Stimulated activated naive CD4-positive, alpha-beta T cell treated with Interleukin-2 at 50 U/mL for 16 hours (primary cell): ENCODE results near the gene TFEC.
"Not testable (repeated sequence)": the region's sequence is repeated elsewhere in the genome, so short reads cannot be mapped to it uniquely, and the experiment has no call there.

Source experiments
- DNase-seq: peaks from one replicate; lab custom pipeline; 2025; lab: John Stamatoyannopoulos, UW

TFEC gene

DNA sequence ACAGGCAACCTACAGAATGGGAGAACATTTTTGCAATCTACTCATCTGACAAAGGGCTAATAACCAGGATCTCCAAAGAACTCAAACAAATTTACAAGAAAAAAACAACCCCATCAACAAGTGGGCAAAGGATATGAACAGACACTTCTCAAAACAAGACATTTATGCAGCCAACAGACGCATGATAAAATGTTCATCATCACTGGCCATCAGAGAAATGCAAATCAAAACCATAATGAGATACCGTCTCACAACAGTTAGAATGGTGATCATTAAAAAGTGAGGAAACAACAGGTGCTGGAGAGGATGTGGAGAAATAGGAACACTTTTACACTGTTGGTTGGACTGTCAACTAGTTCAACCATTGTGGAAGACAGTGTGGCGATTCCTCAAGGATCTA lies 100.8 kb downstream of the TFEC start:
- DNase-seq: not testable (repeated sequence)

DNA sequence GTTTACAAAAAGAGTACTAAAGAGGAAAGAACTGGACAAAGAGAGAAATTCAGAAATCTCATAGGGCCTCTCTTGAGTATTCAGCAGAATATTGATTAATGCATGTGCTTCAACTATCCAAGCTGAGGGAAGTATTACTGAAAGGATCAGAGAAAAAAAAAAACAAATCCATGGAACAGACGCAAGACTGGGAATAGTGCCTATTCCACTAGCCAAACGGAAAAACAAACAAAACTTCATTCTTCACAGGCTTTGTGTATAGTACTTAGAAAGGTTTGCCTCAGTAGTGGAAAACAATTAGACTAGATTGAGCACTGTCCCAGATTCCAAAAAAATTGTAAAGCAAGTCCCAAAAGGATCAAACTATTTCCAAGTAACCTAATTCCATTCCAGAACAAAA lies 106.2 kb downstream of the TFEC start:
- no peak for DNase-seq

DNA sequence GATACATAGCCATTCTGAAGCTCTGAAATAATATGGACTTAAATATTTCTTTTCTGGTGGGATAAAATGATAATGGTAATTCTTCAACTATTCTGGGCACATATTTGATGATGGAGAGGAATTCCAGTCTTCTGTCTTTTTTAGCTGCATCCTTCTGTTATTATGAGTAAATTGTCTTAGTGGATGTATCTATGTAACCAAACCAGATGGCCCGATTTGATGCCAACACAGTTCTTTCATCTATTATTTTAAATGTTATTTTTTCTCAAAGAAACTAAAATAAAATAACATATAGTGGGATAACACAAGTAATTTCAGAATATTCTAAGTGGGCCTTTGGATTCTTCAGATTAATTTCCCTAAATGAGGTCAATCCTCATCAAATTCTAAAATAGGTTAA lies 110.2 kb downstream of the TFEC start:
- DNase-seq: no peak

DNA sequence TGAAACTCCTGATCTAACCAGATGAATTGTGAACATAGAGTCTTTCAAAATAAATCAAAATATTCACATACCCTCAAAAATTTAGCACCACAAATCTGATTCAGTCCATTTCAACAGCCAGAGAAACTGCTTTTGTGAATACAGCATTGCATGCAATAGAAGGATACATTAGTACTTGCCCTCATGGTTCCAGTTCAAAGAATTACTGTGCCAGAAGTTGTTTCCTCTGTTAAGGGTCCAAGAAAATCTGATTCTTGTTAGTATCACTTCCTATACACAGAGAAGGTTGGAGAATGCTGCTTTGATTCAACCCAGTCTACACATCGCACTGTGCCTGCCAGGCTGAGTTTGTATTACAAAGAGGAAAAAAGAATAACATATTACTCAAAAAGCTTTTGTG lies 115.6 kb downstream of the TFEC start:
- DNase-seq: no peak

DNA sequence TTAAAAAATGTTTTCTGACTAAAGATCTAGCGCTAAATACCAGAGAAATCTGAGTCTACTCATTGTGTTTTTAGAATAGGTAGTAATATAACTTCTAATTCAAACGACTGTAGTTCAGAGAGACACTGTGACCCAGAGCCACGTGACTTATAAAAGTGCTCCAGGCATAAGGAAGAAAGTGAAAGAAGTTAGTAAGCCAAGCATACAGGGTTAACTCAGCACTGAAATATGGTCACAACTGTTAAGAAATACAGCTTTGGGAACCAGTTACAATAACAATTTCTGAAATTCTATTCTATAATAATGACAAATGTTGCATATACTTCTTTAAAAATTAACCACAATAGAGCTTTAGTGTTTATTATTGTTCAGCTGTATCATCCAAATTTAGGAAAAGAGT lies 119.1 kb downstream of the TFEC start:
- no peak for DNase-seq

DNA sequence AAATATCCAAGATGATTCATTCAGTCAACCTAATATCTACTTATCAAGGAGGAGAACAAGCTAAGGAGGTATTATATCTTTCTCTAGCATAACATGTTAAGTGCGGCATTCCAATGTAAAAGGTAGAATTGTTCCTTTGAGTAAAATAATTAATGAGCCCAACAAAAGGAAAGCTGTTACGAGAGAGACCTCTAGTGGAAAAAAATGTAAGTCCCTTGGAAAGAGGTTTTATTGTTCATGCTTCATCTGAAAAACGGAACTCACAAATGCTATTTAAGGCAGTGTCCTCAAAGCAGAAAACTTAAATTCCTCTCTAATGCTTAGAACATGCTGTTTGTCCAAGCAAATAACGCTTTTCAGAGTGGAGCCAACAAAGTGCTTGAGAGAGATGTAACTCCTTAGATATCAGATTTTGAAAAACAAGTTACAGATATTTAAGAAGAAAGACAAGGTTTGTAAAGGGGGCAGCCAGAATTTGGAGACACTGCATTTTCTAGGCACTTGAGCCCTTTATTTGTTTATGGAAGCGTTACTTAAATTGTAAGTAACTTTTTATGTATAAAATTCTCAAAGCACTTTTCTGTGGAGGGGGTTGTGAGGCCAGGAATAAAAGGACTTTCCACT lies 119.9 kb downstream of the TFEC start:
- no peak for DNase-seq

DNA sequence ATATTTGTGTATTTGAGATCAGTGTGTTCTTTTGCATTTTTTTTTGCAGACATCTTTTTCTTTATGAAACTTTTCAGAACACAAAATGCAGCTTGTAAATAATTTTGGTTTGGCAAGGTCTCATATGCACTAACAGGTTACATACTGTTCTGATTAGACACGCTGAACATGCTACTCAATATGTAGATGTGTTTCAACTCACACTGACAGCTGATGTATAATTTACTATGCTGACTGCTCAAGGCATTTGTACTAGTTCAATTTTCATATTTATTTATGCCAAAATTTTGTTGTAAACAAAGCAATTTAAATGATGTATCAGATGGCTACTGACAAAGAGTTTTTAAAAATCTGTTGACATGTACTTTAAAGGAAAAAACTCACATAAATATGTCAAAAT lies 123.8 kb downstream of the TFEC start:
- DNase-seq: no peak

DNA sequence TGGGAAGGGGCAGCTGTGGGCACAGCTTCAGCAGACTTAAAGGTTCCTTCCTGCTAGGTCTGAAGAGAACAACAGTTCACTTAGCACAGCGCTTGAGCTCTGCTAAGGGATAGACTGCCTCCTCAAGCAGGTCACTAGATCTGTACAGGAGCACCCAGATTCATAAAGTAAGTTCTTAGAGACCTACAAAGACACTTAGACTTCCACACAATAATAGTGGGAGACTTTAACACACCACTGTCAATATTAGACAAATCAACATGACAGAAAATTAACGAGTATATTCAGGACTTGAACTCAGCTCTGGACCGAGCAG lies 140.9 kb downstream of the TFEC start:
- DNase-seq: no peak

DNA sequence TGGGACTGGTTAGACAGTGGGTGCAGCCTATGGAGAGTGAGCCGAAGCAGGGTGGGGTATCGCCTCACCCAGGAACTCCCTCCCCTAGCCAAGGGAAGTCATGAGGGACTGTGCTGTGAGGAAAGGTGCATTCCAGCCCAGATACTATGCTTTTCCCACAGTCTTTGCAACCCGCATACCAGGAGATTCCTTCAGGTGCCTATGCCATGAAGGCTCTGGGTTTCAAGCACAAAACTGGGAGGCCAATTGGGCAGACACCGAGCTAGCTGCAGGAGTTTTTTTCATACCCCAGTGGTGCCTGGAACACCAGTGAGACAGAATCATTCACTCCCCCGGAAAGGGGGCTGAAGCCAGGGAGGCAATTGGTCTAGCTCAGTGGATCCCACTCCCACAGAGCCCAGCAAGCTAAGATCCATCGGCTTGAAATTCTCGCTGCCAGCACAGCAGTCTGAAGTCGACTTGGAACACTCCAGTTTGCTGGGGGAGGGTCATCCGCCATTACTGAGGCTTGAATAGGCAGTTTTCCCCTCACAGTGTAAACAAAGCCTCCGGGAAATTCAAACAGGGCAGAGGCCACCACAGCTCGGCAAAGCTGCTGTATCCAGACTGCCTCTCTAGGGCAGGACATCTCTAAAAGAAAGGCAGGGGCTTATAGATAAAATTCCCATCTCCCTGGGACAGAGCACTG lies 141.4 kb downstream of the TFEC start:
- DNase-seq: no peak

DNA sequence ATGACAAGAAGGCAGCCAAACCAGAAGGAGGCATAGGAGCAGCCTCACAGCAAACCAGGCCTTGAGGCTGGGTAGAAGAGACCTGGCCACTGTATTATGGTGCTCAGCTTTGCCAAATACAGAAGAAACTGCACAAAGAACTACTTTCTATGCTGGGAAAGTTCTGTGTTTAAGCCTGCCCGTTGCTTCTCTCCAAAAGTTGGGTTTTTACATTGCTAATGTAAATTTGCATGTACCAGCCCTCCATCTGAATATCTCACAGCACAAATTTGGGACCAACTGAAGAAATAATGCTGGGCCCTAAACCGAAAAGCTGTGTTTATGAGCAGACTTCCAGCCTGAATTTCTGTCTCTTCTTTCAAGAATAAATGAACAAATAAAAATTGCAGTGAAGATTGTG lies 145.0 kb downstream of the TFEC start:
- no peak for DNase-seq
